Pancreas (tissue), 10 donors: ENCODE data around the gene UBASH3B. TPM values are rescaled to one million over a fixed set of nuclear protein-coding genes. Genes with fewer than 3 reads are reported as not detected.

Experiments used
- ATAC-seq, 4 donors: fragments of 200-7000 bp; cut with Tn5 transposase; one replicate each; pipeline versions ENCODE4 v1.8.0 to v1.9.1; 2020; ENCODE audit warnings: mild to moderate bottlenecking in 4 of 4, moderate library complexity in 4 of 4
- DNase-seq, 6 donors: peaks; one replicate each; pipeline ENCODE4 v3.0.0-alpha.2; 2020
- FAIRE-seq: peaks from 2 replicates; lab custom pipeline; 2012; peaks lifted over from hg19 to GRCh38; lab: Jason Lieb, UNC
- H3K27ac ChIP-seq, 4 donors: fragments of 200-600 bp; sonication (generic); 1 replicate in 3 of 4; 2 replicates in 1 of 4; pipeline versions ENCODE4 v1.5.0 to v1.8.0; 2020
- H3K27me3 ChIP-seq, 4 donors: fragments of 200-600 bp; one replicate each; pipeline ENCODE4 v1.8.0; 2021
- H3K36me3 ChIP-seq, 3 donors: fragments of 200-600 bp; sonication (generic) in 1 of 3; one replicate each; pipeline versions ENCODE4 v1.5.0 to v1.8.0; 2020 to 2021
- H3K4me1 ChIP-seq, 3 donors: fragments of 200-600 bp; one replicate each; pipeline ENCODE4 v1.8.0; 2021
- H3K4me3 ChIP-seq, 4 donors: fragments of 200-600 bp; sonication (generic) in 2 of 4; one replicate each; pipeline versions ENCODE4 v1.5.0 to v1.8.0; 2020 to 2021
- H3K9me3 ChIP-seq, 4 donors: fragments of 200-600 bp; one replicate each; pipeline ENCODE4 v1.8.0; 2021
- WGBS, 2 donors: extraction: QIAGEN DNeasy Blood & Tissue Kit; methylation state at CpG; one replicate each; pipeline ENCODE4 v1.1.7; 2013; 5-methylcytosine and 5-hydroxymethylcytosine counted together
- intact Hi-C, 3 donors: fragments of 100-400 bp; cut with DNase I; formaldehyde crosslinking; loops; one replicate each; pipeline versions ENCODE4 v1.11.1 to v1.14.2; 2022
- polyA plus RNA-seq, 2 donors: library from polyadenylated mRNA; stranded (reverse); fragments of 200-250 nt; gene quantifications; one replicate each; pipeline ENCODE4 v1.2.3, GENCODE V29; 2013
- total RNA-seq, 6 donors: library from RNA; stranded (reverse); fragmentation: NEBNext Ultra II Directional in 4 of 6; extraction: Animal tissue kit (Norgen Biotek cat#: 25700) in 4 of 6; gene quantifications; one replicate each; pipeline versions ENCODE4 v1.2.1 to v1.2.4, GENCODE V29; 2021 to 2023
- TF ChIP-seq, protein P1 (sequence below), 4 donors: fragments of 200-600 bp; sonication (generic) in 3 of 4; IDR thresholded peaks; one replicate each; pipeline versions ENCODE4 v1.5.0 to v1.8.0; 2021; ENCODE audit warnings: antibody characterized with exemption in 4 of 4
- donor health status: healthy with polysubstance abuse.
- donor health status: DM: no; HTN: no; CAD: no; lungs with moderate emphysema.
- donor health status: DM: no; HTN: no; CAD: no.
- donor health status: control.
- donor health status: control.
- donor health status: Bipolar disorder and iron deficiency.
- donor health status: DM: yes; HTN: yes; CAD: no.
- donor health status: DM: no; HTN: no; CAD: no.
- donor health status: DM: no; HTN: no; CAD: no.
- donor health status: DM: yes; HTN: yes; CAD: no.

UBASH3B gene
- total and polyA plus RNA-seq, 8 donors, result 0.56 to 5.8 (median 1.8) TPM

GRCh38 chr11:122707901-122708300, 52.4 kb downstream of the UBASH3B start:
- Histone ChIP-seq H3K4me1 (no peaks in the 10 kb centered on the region), H3K27ac (no peak overlapping the region), H3K9me3 (no peaks in the 10 kb centered on the region), H3K4me3 (no peak overlapping the region), H3K27me3 (no peaks in the 10 kb centered on the region), H3K36me3 (no peaks in the 10 kb centered on the region)
- intact Hi-C loops, result no loop called here
- no peak for DNase-seq
- ATAC-seq, result no peak
- WGBS, 2 donors, result 61 to 65% methylated on average over 4 of the region's 4 CpGs
- FAIRE-seq, result no peak
- TF ChIP-seq, protein P1, sequence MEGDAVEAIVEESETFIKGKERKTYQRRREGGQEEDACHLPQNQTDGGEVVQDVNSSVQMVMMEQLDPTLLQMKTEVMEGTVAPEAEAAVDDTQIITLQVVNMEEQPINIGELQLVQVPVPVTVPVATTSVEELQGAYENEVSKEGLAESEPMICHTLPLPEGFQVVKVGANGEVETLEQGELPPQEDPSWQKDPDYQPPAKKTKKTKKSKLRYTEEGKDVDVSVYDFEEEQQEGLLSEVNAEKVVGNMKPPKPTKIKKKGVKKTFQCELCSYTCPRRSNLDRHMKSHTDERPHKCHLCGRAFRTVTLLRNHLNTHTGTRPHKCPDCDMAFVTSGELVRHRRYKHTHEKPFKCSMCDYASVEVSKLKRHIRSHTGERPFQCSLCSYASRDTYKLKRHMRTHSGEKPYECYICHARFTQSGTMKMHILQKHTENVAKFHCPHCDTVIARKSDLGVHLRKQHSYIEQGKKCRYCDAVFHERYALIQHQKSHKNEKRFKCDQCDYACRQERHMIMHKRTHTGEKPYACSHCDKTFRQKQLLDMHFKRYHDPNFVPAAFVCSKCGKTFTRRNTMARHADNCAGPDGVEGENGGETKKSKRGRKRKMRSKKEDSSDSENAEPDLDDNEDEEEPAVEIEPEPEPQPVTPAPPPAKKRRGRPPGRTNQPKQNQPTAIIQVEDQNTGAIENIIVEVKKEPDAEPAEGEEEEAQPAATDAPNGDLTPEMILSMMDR (IDR thresholded peaks at IDR 0.05), result no peak

DNA sequence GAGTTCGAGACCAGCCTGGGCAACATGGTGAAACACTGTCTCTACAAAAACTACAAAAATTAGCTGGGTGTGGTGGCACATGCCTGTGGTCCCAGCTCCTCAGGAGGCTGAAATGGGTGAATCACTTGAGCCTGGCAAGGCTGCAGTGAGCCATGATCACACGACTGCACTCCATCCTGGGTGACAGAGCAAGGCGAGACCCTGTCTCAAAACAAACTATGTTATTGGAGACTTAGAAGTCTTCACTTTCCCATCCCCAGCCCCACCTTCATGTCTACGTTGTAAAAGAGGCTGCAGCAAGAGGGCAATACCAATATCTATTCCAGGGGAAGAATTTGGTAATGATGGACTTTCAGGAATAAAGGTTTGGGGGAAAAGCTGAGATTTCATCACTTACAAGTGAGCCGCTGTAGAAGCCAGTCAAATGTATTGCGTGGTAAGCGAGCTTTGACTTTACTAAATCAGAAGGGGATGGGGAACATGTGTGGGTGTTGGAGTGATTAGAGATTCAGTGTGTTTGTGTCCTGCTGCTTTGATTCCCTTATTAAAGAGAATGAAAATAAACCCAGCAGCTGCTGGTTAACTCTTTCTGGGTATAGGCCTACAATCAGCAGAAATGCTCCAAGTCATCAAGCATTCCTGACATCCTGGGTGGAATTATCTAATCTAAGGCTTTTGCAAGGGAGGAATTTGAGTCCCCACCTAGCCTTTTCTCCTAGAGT, 53.7 kb downstream of the UBASH3B start:
- Histone ChIP-seq H3K9me3 (no peaks in the 10 kb centered on the region), H3K4me3 (no peak overlapping the region), H3K27ac (no peak overlapping the region), H3K27me3 (no peaks in the 10 kb centered on the region), H3K36me3 (no peaks in the 10 kb centered on the region), H3K4me1 (no peaks in the 10 kb centered on the region)
- whole genome bisulfite sequencing, 2 donors, result 77 to 80% methylated on average over 7 of the region's 7 CpGs
- no peak for ATAC-seq
- intact Hi-C loops, result no loop called here
- TF ChIP-seq, protein P1 (IDR thresholded peaks at IDR 0.05), result no peak
- no peak for FAIRE-seq
- DNase-seq, result no peak

GRCh38 chr11:122711362-122711761, 55.8 kb downstream of the UBASH3B start:
- no peak overlapping the region for H3K4me3 ChIP-seq
- intact Hi-C loops, result no loop called here
- ATAC-seq (no peak), FAIRE-seq (no peak), DNase-seq (no peak)
- no peaks in the 10 kb centered on the region for H3K4me1 ChIP-seq
- WGBS, 2 donors, result 75% methylated on average over 9 of the region's 9 CpGs
- no peaks in the 10 kb centered on the region for H3K9me3 ChIP-seq
- H3K36me3 ChIP-seq, result no peaks in the 10 kb centered on the region
- TF ChIP-seq, protein P1 (IDR thresholded peaks at IDR 0.05), result no peak
- H3K27me3 ChIP-seq, result no peaks in the 10 kb centered on the region
- H3K27ac ChIP-seq, result no peak overlapping the region

- WGBS, 2 donors, result 46 to 50% methylated on average over 5 of the region's 5 CpGs
- H3K27ac ChIP-seq, result no peak overlapping the region
- DNase-seq (no peak), FAIRE-seq (no peak), ATAC-seq (peak in 1 of 4 donors; percentile 17)
- TF ChIP-seq, protein P1 (IDR thresholded peaks at IDR 0.05), result no peak
- H3K4me3 ChIP-seq, result no peak overlapping the region
- no peaks in the 10 kb centered on the region for H3K4me1 ChIP-seq
- H3K36me3 ChIP-seq, result no peaks in the 10 kb centered on the region
- intact Hi-C loops, result no loop called here
- no peaks in the 10 kb centered on the region for H3K27me3 ChIP-seq
- no peaks in the 10 kb centered on the region for H3K9me3 ChIP-seq
Observed at GRCh38 chr11:122711831-122712381, 56.4 kb downstream of the UBASH3B start.

DNA sequence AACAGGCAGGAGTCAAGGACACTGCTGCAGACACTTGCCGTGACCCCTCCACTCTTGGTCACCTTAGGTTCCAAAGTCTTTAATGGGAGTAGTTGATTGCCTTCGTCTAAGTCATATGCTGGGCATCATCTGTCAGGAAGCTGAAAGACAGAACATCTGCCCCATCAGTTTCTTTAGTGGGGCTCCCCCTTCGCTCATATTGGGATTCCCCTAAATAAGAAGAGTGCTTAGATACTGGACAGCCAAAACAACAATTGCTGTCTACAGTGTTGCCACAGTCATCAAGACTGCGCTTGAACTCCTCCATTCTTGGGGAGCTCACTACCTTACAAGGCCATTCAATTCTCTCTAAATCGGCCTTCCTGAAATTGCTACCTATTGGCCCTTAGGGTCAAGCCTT, 58.5 kb downstream of the UBASH3B start:
- WGBS, 2 donors, result 75 to 88% methylated on average over 5 of the region's 5 CpGs
- Histone ChIP-seq H3K4me1 (no peaks in the 10 kb centered on the region), H3K9me3 (no peaks in the 10 kb centered on the region), H3K4me3 (no peak overlapping the region), H3K27ac (no peak overlapping the region), H3K27me3 (no peaks in the 10 kb centered on the region), H3K36me3 (no peaks in the 10 kb centered on the region)
- FAIRE-seq, result no peak
- intact Hi-C loops, result no loop called here
- no peak for DNase-seq
- ATAC-seq, result no peak
- TF ChIP-seq, protein P1 (IDR thresholded peaks at IDR 0.05), result no peak
